ENCODE measurements around the gene SLX4IP. TPM values are rescaled to one million over a fixed set of nuclear protein-coding genes. Genes with fewer than 3 reads are reported as not detected.

SLX4IP gene
- total RNA-seq, 2 donors from 2014 or later: 4.0 to 4.6 TPM

DNA sequence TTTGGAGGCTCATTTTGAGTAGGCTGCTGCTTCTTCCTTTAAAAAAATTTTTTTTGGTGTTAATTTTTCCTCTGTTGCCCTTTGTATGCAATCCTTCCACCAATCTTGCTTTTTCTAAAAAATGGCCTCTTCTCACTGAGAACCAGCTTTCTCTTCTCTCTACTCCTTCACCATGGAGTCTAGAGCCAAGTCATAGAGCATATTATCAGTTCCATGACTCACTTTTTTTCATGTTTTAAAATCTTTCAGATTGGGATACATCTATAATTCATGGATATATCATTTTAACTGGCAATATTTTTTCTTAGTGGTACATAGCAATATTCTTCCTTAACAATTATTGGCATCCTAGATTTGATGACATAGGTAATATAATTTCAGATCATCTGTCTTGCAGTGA is 62.7 kb downstream of the SLX4IP start:
- Mint-ChIP-seq H3K4me3 (no peak overlapping the region), H3K27me3 (no peaks in the 10 kb centered on the region), H3K36me3 (ENCODE audit: low read depth) (peaks cover 2% of the 10 kb centered on the region), H3K27ac (no peak overlapping the region), H3K4me1 (peaks cover 30% of the 10 kb centered on the region)
- no peaks in the 10 kb centered on the region for H3K9me3 ChIP-seq (ENCODE audit: control insufficient read depth, low read length, poor library complexity, severe bottlenecking)
- ATAC-seq (no peak), DNase-seq (no peak)

DNA sequence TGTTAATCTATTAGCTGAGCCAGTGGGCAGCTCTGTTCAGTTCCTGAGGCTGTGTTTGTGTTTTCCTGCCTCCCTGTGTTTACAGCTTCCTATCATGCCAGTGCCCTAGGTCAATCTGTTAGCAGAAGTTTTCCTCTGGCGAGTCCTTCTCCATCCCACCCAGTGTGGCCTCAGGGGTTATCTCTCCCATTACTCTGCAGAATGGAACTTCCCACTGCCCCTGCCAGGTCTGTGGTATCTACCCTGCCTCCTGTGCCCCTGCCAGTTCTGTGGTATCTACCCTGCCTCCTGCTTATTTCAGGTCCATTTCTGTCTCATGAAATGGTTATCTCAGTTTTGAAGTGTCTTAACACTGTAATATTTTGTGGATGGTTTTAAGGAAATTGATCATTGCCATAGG is 63.1 kb downstream of the SLX4IP start:
- ATAC-seq (no peak), DNase-seq (no peak)
- H3K4me3 Mint-ChIP-seq: no peak overlapping the region
- no peaks in the 10 kb centered on the region for H3K27me3 Mint-ChIP-seq
- H3K27ac Mint-ChIP-seq: no peak overlapping the region
- H3K9me3 ChIP-seq (ENCODE audit: control insufficient read depth, low read length, poor library complexity, severe bottlenecking): no peaks in the 10 kb centered on the region
- peaks cover 33% of the 10 kb centered on the region for H3K4me1 Mint-ChIP-seq
- H3K36me3 Mint-ChIP-seq (ENCODE audit: low read depth): peaks cover 2% of the 10 kb centered on the region

DNA sequence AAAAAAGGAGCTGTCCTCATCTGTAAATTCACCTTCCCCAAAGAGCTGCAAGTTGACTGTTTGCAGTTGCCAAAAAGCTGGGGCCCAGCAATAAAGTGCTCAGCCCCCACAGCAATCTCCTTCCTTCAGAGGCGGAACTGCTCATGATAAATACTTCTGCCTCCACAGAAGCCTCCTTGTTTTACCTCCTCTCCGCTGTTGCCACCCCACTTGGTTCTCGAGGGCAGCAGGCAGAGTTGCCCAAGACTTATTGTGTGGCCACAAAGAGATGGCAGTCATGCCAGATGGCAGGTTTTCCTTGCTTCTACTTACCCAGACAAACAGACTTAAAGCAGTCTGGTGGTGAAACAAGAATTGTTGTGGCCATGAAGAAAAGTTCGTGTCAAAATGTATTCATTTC is 66.3 kb downstream of the SLX4IP start:
- ATAC-seq: peak; percentile 27

DNA sequence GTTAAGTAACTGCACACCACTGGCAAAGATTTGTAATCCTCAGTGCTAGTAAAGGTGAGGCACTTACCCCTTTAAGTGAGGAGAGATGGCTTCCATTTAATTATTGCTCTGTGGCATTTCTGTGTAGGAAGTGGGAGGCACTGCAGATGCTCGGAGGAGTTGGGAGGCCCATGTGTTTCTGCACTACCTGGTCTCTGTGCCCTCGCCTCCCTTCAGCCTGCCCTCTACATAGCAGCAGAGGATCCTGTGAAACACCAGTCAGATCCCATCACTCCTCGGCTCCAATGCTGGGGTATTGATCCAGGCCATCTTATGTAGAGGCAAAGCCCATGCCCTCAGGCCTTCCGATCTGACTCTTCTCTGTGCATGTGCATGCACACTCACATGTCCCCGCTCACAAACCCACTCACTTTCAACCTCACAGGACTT is 67.0 kb downstream of the SLX4IP start:
- peak; percentile 68 for ATAC-seq
- no peak for DNase-seq
- Mint-ChIP-seq H3K27ac (peak overlapping the region; percentile 76), H3K4me1 (peaks cover 34% of the 10 kb centered on the region), H3K27me3 (no peaks in the 10 kb centered on the region), H3K4me3 (peak overlapping the region; percentile 77), H3K36me3 (ENCODE audit: low read depth) (no peaks in the 10 kb centered on the region)
- H3K9me3 ChIP-seq (ENCODE audit: control insufficient read depth, low read length, poor library complexity, severe bottlenecking): no peaks in the 10 kb centered on the region

More for the DNA sequence above, 66.3 kb downstream of the SLX4IP start:
- no peaks in the 10 kb centered on the region for H3K36me3 Mint-ChIP-seq (ENCODE audit: low read depth)
- peaks cover 29% of the 10 kb centered on the region for H3K4me1 Mint-ChIP-seq
- no peaks in the 10 kb centered on the region for H3K9me3 ChIP-seq (ENCODE audit: control insufficient read depth, low read length, poor library complexity, severe bottlenecking)
- H3K27ac Mint-ChIP-seq: peak overlapping the region; percentile 76
- no peak for DNase-seq
- no peaks in the 10 kb centered on the region for H3K27me3 Mint-ChIP-seq
- H3K4me3 Mint-ChIP-seq: peak overlapping the region; percentile 77

DNA sequence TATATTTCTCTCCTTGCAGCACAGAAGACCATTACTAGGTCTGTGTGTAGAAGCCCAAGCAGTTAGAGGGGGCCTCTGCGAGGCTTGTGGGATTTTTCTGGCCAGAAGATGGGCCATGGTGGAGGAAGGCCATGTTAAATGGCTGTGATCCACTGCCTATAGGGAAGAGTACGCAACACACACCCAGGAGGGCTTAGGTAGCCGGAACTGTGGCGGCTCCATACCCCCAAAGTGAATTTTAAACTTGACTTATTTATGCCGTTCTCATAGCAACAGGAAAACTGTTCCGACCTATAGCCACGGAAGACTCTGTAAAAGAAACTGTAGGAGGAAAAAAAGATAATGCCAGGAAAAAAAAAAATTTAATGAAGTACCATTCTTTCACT is 69.5 kb downstream of the SLX4IP start:
- no peak for ATAC-seq
- H3K27ac Mint-ChIP-seq: no peak overlapping the region
- no peaks in the 10 kb centered on the region for H3K9me3 ChIP-seq (ENCODE audit: control insufficient read depth, low read length, poor library complexity, severe bottlenecking)
- no peaks in the 10 kb centered on the region for H3K36me3 Mint-ChIP-seq (ENCODE audit: low read depth)
- no peaks in the 10 kb centered on the region for H3K27me3 Mint-ChIP-seq
- DNase-seq: no peak
- H3K4me3 Mint-ChIP-seq: no peak overlapping the region
- H3K4me1 Mint-ChIP-seq: peaks cover 29% of the 10 kb centered on the region

DNA sequence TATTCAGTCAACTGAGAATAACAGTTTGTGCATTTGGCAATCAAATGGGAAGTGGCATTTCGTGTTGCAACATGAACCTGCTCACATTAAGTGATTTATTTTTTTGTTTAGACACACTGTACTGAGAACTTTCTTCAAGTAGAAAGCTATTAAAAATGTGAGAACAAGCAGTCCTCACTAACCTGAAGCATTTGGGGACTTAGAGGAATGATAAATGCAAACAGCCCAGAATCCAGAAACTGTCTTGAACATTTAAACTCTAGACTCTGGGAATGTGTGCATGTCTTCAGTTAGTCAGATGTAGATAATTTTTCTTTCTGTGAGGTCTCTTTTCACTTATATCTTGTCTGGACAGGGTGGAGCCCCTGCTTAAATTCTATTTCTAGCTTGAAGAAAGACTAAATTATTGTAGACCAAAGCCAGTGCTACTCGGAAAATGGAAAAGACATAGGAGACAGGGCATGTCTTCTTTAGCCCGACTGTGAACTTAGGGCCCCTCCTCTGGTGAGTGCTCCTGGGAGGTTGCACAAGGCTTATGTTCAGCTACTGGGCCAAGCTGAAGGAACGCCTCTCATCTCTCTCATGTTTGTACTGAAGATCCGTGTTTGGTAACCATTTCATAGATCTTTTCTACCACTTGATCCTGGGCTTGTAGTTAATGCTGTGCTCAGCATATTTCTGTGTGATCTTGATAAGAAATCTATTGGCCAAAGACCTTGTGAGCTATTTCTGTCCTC is 70.1 kb downstream of the SLX4IP start:
- DNase-seq (no peak), ATAC-seq (no peak)
- Mint-ChIP-seq H3K4me1 (peaks cover 29% of the 10 kb centered on the region), H3K27ac (no peak overlapping the region), H3K27me3 (no peaks in the 10 kb centered on the region), H3K4me3 (no peak overlapping the region), H3K36me3 (ENCODE audit: low read depth) (no peaks in the 10 kb centered on the region)
- H3K9me3 ChIP-seq (ENCODE audit: control insufficient read depth, low read length, poor library complexity, severe bottlenecking): no peaks in the 10 kb centered on the region

DNA sequence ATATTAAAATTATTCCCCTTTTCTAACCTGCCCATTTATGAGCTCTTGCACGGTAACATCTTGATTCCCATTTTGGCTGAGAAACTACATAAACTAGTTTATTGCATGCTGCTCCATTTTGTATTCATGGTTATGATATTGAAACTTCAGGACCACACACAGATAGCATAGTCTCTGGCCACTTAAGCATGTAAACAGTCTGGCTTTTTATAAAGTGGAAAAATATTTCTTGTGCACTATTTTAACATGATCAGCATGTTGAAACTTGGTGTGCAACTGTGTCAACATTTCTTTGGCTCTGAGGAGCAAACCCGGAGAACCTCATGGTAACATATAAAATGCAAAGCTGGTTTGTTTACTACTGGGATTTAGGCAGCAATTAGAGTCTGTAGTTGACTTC is 70.7 kb downstream of the SLX4IP start:
- H3K4me3 Mint-ChIP-seq: no peak overlapping the region
- no peaks in the 10 kb centered on the region for H3K36me3 Mint-ChIP-seq (ENCODE audit: low read depth)
- H3K27ac Mint-ChIP-seq: no peak overlapping the region
- H3K9me3 ChIP-seq (ENCODE audit: control insufficient read depth, low read length, poor library complexity, severe bottlenecking): no peaks in the 10 kb centered on the region
- no peaks in the 10 kb centered on the region for H3K27me3 Mint-ChIP-seq
- ATAC-seq (no peak), DNase-seq (no peak)
- peaks cover 27% of the 10 kb centered on the region for H3K4me1 Mint-ChIP-seq

DNA sequence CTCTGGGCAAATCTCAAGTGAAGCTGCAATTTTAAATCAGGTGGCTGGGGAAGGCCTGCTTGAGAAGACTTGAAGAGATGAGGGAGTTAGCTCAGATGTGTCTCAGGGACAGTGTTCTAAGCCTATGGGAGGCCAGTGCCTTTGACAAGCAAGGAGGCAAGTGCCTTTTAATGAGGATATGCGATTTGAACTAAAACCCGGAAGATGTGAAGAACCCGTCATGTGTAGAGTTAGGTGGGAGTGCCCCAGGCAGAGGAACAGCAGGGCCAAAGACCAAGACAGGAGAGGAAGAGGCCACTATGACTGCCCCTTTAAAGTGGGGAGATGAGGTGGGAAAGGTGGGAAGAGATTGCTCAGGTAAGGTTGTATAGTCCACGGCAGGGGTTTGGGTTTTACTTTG is 71.9 kb downstream of the SLX4IP start:
- ATAC-seq (no peak), DNase-seq (no peak)
- H3K36me3 Mint-ChIP-seq (ENCODE audit: low read depth): no peaks in the 10 kb centered on the region
- H3K27me3 Mint-ChIP-seq: no peaks in the 10 kb centered on the region
- H3K27ac Mint-ChIP-seq: peak overlapping the region; percentile 53
- no peaks in the 10 kb centered on the region for H3K9me3 ChIP-seq (ENCODE audit: control insufficient read depth, low read length, poor library complexity, severe bottlenecking)
- peaks cover 33% of the 10 kb centered on the region for H3K4me1 Mint-ChIP-seq
- no peak overlapping the region for H3K4me3 Mint-ChIP-seq

DNA sequence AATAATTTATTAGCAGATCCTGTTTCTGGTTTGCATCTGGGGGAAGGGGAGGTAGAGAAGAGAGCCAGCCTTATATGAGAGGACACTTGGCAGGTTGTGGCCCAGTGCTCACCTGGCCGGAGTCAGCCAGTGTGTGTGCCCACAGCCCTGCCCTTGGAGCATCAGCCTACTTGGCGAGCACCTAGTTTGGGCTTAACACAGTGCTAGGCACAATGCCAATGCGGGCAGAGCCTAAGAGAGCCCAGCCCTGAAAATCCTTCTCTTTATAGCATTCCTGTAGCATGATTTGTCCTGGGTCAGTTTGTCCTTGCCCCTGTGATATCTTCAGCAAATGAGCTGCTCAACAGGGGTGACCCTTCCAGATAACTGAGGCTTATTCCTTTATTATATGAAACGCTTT is 73.0 kb downstream of the SLX4IP start:
- H3K36me3 Mint-ChIP-seq (ENCODE audit: low read depth): no peaks in the 10 kb centered on the region

DNA sequence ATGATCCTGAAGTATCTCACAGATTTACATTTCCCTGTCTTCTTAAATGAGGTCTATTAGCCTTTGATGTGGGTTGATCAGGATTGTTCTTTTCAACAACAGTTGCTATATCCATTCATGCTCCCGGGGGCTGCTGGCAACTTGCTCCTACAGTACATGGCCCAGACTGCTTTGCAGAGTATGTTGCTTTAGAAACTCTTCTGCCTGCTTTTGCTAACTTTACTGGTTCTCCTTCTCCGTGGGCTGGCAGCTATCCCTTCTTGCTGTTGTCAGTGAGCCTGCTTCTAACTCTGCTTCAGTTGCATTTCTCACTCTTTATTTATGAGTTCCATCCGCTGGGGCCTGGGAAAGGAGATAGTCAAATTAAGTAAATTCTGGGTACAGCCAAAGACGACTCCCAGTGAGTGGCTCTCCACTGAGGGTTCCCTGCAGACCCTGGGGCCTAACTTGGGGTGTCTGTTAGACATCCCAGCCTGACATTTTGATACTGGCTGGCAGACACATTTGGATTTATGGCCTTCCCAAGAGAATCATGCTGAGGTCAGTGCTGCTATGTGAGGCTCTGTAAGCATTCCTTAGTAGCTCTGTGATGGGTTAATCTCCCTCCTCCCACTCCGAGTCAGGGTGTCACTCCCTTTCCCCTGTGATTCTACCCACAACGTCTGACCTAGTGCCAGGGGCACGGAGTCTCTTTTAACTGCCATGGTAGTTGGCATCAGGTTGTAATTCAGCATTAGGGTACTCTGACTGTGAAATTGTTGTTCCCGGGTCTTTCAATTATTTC is 73.6 kb downstream of the SLX4IP start:
- Mint-ChIP-seq H3K4me3 (no peak overlapping the region), H3K36me3 (ENCODE audit: low read depth) (no peaks in the 10 kb centered on the region), H3K27me3 (no peaks in the 10 kb centered on the region), H3K27ac (no peak overlapping the region), H3K4me1 (peaks cover 22% of the 10 kb centered on the region)
- DNase-seq: no peak
- H3K9me3 ChIP-seq (ENCODE audit: control insufficient read depth, low read length, poor library complexity, severe bottlenecking): no peaks in the 10 kb centered on the region
- no peak for ATAC-seq

More for the DNA sequence above, 73.0 kb downstream of the SLX4IP start:
- no peak for DNase-seq
- H3K4me3 Mint-ChIP-seq: no peak overlapping the region
- no peaks in the 10 kb centered on the region for H3K27me3 Mint-ChIP-seq
- H3K4me1 Mint-ChIP-seq: peaks cover 24% of the 10 kb centered on the region
- no peak for ATAC-seq
- H3K27ac Mint-ChIP-seq: no peak overlapping the region
- no peaks in the 10 kb centered on the region for H3K9me3 ChIP-seq (ENCODE audit: control insufficient read depth, low read length, poor library complexity, severe bottlenecking)

DNA sequence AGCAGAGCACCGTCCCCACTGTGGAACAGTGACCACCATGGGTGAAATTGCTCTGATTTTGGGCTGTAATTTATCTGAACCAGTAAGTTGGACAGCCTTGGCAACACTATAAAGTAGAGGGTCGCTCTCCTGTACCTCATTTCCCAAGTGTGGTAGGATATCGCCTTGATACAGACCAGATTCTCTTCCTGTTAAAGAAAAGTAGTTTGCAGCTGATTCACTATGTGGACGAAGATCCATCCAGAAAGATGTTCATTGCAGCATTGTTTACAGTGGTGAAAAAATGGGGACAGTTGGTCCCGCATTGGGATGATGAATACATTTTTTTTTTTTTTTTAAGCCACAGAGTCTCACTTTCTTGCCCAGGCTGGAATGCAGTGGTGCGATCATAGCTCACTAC is 74.3 kb downstream of the SLX4IP start:
- ATAC-seq: no peak
- no peaks in the 10 kb centered on the region for H3K36me3 Mint-ChIP-seq (ENCODE audit: low read depth)
- DNase-seq: no peak
- no peak overlapping the region for H3K27ac Mint-ChIP-seq
- no peak overlapping the region for H3K4me3 Mint-ChIP-seq
- H3K9me3 ChIP-seq (ENCODE audit: control insufficient read depth, low read length, poor library complexity, severe bottlenecking): no peaks in the 10 kb centered on the region
- no peaks in the 10 kb centered on the region for H3K27me3 Mint-ChIP-seq
- H3K4me1 Mint-ChIP-seq: peaks cover 17% of the 10 kb centered on the region

DNA sequence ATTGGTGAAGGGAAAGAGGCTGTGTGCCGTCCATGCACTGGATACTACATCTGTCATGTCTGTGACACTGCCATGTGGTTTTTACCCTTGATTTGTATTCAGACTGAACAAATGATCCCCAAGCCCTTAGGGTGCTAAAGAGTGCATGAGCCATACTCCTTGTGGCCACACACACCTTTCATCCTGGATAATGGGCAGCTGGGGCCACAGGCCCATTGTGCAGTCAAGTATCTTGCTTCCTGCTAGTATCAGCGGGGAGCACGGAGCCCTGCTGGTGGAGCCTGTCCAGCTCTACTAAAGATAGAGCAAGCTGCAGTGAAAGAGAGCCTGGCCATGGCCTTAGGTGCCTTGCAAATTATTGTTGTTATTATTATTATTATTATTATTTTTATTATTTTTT is 75.1 kb downstream of the SLX4IP start:
- no peak overlapping the region for H3K27ac Mint-ChIP-seq
- no peaks in the 10 kb centered on the region for H3K27me3 Mint-ChIP-seq
- ATAC-seq (no peak), DNase-seq (no peak)
- no peaks in the 10 kb centered on the region for H3K36me3 Mint-ChIP-seq (ENCODE audit: low read depth)
- H3K4me1 Mint-ChIP-seq: peaks cover 20% of the 10 kb centered on the region
- H3K4me3 Mint-ChIP-seq: no peak overlapping the region
- H3K9me3 ChIP-seq (ENCODE audit: control insufficient read depth, low read length, poor library complexity, severe bottlenecking): no peaks in the 10 kb centered on the region

DNA sequence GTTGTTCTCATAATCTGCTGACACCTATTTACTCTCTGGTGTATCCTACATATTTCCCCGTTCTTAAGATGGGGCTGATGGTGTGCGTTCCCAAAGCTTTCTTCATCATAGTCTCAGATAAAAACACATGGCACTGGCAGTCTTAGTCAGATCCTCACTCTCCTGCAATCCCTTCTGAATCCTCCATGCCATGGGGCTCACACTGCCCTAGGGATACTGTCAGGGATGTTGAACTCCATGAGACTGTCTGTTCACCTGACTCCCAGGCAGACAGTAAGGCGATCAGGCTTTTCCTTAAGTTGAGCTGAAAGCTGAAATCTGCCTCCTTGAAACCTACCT is 76.0 kb downstream of the SLX4IP start:
- Mint-ChIP-seq H3K4me3 (peak overlapping the region; percentile 21), H3K27ac (peak overlapping the region; percentile 73), H3K36me3 (ENCODE audit: low read depth) (no peaks in the 10 kb centered on the region), H3K27me3 (no peaks in the 10 kb centered on the region), H3K4me1 (peaks cover 25% of the 10 kb centered on the region)
- ATAC-seq (peak; percentile 10), DNase-seq (no peak)
- no peaks in the 10 kb centered on the region for H3K9me3 ChIP-seq (ENCODE audit: control insufficient read depth, low read length, poor library complexity, severe bottlenecking)

All from T-helper 17 cell (primary cell).